ENCODE measurements around the gene PPP1R12C.

The PPP1R12C gene

GRCh38 chr19:55146078-55146704 lies 28.8 kb upstream of the PPP1R12C start:
- DNase-seq, result peak; percentile 95

GRCh38 chr19:55145232-55145631 lies 27.8 kb upstream of the PPP1R12C start:
- DNase-seq, result peak; percentile 84

- no peak for DNase-seq
These were observed 24.3 kb upstream of the PPP1R12C start for GRCh38 chr19:55141696-55142095.

GRCh38 chr19:55137915-55138314 lies 20.5 kb upstream of the PPP1R12C start:
- no peak for DNase-seq

- no peak for DNase-seq
These were observed 19.1 kb upstream of the PPP1R12C start for GRCh38 chr19:55136399-55137102.

- DNase-seq, result no peak
These were observed 17.3 kb upstream of the PPP1R12C start for GRCh38 chr19:55134736-55135135.

- DNase-seq, result no peak
These were observed 16.4 kb upstream of the PPP1R12C start for GRCh38 chr19:55133639-55134444.

- no peak for DNase-seq
These were observed 15.2 kb upstream of the PPP1R12C start for GRCh38 chr19:55132453-55133129.

GRCh38 chr19:55131421-55131820 lies 14.0 kb upstream of the PPP1R12C start:
- no peak for DNase-seq

- DNase-seq, result no peak
These were observed 1.6 kb upstream of the PPP1R12C start for GRCh38 chr19:55119053-55119452.

GRCh38 chr19:55118401-55118991 lies 1.1 kb upstream of the PPP1R12C start:
- DNase-seq, result peak; percentile 74

GRCh38 chr19:55117663-55118391 lies 390 bp upstream of the PPP1R12C start:
- peak; percentile 99 for DNase-seq

GRCh38 chr19:55116232-55116858 lies 1.1 kb downstream of the PPP1R12C start:
- peak; percentile 67 for DNase-seq

GRCh38 chr19:55115446-55116065 lies 1.9 kb downstream of the PPP1R12C start:
- DNase-seq, result peak; percentile 36

- DNase-seq, result no peak
These were observed 2.8 kb downstream of the PPP1R12C start for GRCh38 chr19:55114566-55115145.

- DNase-seq, result no peak
These were observed 3.8 kb downstream of the PPP1R12C start for GRCh38 chr19:55113570-55114039.

- peak; percentile 37 for DNase-seq
These were observed 4.5 kb downstream of the PPP1R12C start for GRCh38 chr19:55112777-55113569.

- DNase-seq, result no peak
These were observed 5.1 kb downstream of the PPP1R12C start for GRCh38 chr19:55112246-55112776.

- no peak for DNase-seq
These were observed 6.1 kb downstream of the PPP1R12C start for GRCh38 chr19:55111238-55111831.
